GM19467 (cell line): ENCODE measurements around the gene P2RX2.

Experiments
- ATAC-seq: cut with Tn5 transposase; IDR thresholded peaks from one replicate; pipeline ENCODE4 v1.9.1; 2021; ENCODE audit warnings: mild to moderate bottlenecking, moderate library complexity; ENCODE audit not compliant: unreplicated experiment

The P2RX2 gene

GRCh38 chr12:132618683-132619043, at the start of gene P2RX2:
TSS of gene P2RX2 (plus strand) at chr12:132618776. CDS start at chr12:132618817, 41 bp downstream.
- no peak for ATAC-seq

- ATAC-seq: no peak
These were observed 49.6 kb upstream of the P2RX2 start for GRCh38 chr12:132568826-132569480.

- no peak for ATAC-seq
These were observed 48.6 kb upstream of the P2RX2 start for GRCh38 chr12:132569856-132570480.

GRCh38 chr12:132570635-132571034, 47.9 kb upstream of the P2RX2 start:
- ATAC-seq: no peak

GRCh38 chr12:132571051-132571450, 47.5 kb upstream of the P2RX2 start:
- ATAC-seq: no peak

- no peak for ATAC-seq
These were observed 47.0 kb upstream of the P2RX2 start for GRCh38 chr12:132571598-132571997.

- no peak for ATAC-seq
These were observed 46.5 kb upstream of the P2RX2 start for GRCh38 chr12:132572106-132572505.

- no peak for ATAC-seq
These were observed 45.5 kb upstream of the P2RX2 start for GRCh38 chr12:132572801-132573760.

- ATAC-seq: no peak
These were observed 44.1 kb upstream of the P2RX2 start for GRCh38 chr12:132574271-132574996.

GRCh38 chr12:132575661-132576060, 42.9 kb upstream of the P2RX2 start:
- no peak for ATAC-seq

- no peak for ATAC-seq
These were observed 41.9 kb upstream of the P2RX2 start for GRCh38 chr12:132576701-132577100.

GRCh38 chr12:132577191-132577920, 41.2 kb upstream of the P2RX2 start:
- ATAC-seq: no peak

GRCh38 chr12:132578118-132578517, 40.5 kb upstream of the P2RX2 start:
- no peak for ATAC-seq

- ATAC-seq: no peak
These were observed 39.8 kb upstream of the P2RX2 start for GRCh38 chr12:132578826-132579225.

- ATAC-seq: no peak
These were observed 38.8 kb upstream of the P2RX2 start for GRCh38 chr12:132579744-132580143.

- ATAC-seq: no peak
These were observed 37.8 kb upstream of the P2RX2 start for GRCh38 chr12:132580701-132581292.

- ATAC-seq: no peak
These were observed 37.1 kb upstream of the P2RX2 start for GRCh38 chr12:132581348-132582057.

GRCh38 chr12:132582058-132582420, 36.5 kb upstream of the P2RX2 start:
- no peak for ATAC-seq
